Erythroblast (primary cell): ENCODE measurements around the gene SUCNR1.

Source experiments
- GATA1 ChIP-seq: IDR thresholded peaks from 2 replicates; pipeline ENCODE4 v1.6.1; 2011; ENCODE audit warnings: low read depth, mild to moderate bottlenecking, control low read depth, low read length, moderate library complexity
- POLR2A ChIP-seq: IDR thresholded peaks from 2 replicates; pipeline ENCODE4 v1.6.1; 2011; ENCODE audit warnings: mild to moderate bottlenecking, low read length

DNA sequence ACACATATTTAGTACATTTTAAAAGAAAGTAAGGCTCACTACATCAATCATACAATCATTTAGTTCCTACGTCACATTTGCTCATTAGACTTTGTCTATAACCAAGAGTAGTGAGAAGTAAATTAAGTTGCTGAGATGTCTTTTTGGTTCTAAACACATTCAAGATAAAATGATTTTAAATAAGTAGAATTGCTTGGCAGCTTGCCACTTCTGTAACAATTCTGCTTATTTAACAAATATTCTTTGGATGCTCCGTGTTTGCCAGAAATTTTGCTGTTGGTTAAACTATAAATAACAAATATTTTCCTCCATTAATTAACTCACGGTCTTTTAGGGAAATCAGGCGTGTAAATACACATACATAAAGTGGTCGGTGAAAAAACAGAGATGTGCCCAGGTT lies 18.3 kb downstream of the SUCNR1 start:
- TF ChIP-seq POLR2A (no peak), GATA1 (no peak)
